VCaP (cell line): Measurements from ENCODE around the gene HTR4.

Source experiments
- H3K27ac ChIP-seq: fragments of 450-650 bp; 2 replicates; pipeline ENCODE4 v1.5.1; 2017
- TF ChIP-seq, protein P1 (sequence below): fragments of 450-650 bp; conservative IDR thresholded peaks from 2 replicates; pipeline ENCODE4 v1.5.1; 2017; ENCODE audit warnings: mild to moderate bottlenecking, moderate library complexity

Gene HTR4, protein sequence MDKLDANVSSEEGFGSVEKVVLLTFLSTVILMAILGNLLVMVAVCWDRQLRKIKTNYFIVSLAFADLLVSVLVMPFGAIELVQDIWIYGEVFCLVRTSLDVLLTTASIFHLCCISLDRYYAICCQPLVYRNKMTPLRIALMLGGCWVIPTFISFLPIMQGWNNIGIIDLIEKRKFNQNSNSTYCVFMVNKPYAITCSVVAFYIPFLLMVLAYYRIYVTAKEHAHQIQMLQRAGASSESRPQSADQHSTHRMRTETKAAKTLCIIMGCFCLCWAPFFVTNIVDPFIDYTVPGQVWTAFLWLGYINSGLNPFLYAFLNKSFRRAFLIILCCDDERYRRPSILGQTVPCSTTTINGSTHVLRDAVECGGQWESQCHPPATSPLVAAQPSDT

DNA sequence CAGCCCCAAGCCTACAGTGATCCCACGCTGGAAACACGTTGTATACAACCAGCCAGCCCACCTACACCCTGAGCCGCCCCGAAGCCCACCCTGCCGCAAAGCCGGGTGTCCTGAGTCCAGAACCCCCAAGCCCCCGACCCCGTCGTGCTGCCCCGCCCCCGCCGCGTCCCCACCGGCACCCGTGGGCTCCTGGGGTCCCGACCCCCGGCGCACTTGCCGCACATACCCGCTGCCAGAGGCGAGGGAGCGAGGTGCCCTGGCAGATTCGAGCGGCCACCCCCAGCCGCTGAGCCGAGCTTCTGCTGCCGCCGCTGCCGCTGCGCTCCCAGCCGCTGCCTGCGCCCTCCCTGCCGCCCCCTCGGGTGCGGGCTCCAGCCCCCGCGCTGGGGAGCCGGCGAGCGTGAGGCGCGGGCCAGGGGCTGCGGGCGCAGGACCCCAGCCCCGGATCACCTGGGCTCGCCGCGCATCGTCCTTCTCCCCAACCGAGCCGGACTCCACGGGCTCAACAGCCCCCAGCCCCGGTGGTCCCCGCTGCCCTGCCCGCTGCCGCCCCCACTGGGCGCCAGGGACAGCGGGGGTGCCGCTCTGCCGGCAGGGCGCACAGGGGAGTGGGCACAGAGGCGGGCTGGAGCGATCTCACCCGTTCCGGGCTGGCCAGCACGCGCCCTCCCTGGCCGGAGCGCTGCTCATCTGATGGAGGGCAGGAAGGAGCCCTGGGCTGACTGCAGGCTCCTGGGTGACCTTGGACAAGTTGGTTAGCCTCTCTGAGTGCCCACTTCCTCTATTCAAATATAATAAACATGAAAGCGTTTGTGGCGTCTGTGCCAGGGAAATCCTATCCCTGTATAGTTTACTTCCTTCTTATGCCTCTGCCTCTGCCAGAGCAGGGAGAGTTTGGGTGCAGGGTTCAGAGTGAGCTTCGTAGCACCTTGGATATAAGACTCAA lies at the start of gene HTR4:
HTR4 (minus strand) TSS at position 692 of the 946 bp plus-strand sequence. CDS start 17,513 bp downstream, outside the sequence.
- no peak within 1 kb of the TSS; the same call in 1 of the 2 replicates for H3K27ac ChIP-seq
- TF ChIP-seq, protein P1, sequence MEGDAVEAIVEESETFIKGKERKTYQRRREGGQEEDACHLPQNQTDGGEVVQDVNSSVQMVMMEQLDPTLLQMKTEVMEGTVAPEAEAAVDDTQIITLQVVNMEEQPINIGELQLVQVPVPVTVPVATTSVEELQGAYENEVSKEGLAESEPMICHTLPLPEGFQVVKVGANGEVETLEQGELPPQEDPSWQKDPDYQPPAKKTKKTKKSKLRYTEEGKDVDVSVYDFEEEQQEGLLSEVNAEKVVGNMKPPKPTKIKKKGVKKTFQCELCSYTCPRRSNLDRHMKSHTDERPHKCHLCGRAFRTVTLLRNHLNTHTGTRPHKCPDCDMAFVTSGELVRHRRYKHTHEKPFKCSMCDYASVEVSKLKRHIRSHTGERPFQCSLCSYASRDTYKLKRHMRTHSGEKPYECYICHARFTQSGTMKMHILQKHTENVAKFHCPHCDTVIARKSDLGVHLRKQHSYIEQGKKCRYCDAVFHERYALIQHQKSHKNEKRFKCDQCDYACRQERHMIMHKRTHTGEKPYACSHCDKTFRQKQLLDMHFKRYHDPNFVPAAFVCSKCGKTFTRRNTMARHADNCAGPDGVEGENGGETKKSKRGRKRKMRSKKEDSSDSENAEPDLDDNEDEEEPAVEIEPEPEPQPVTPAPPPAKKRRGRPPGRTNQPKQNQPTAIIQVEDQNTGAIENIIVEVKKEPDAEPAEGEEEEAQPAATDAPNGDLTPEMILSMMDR, result no peak

DNA sequence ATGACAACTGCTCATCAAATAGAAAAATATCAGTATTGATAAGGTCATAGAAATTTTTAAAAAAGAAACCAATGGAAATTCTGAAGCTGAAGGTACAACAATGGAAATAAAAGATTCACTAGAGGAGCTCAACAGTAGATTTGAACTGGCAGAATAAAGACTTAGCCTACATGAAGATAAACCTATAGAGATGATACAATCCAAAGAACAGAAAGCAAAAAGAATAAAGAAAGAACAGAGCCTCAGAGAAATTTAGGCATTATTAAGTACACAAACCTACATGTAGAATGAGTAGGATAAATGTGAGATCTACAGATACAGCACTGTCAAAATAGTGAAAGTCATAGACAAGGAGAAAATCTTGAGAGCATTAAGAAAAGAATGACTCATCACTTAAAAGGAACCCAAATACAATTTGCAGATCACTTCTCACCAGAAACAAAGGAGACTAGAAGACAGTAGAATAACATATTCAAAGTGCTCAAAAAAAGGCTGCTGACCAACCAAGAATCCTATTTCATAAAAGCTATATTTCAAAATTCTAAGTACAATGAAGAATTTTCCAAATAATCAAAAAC lies 47.8 kb upstream of the HTR4 start:
- TF ChIP-seq, protein P1, result no peak
- H3K27ac ChIP-seq, result no peak overlapping the region

DNA sequence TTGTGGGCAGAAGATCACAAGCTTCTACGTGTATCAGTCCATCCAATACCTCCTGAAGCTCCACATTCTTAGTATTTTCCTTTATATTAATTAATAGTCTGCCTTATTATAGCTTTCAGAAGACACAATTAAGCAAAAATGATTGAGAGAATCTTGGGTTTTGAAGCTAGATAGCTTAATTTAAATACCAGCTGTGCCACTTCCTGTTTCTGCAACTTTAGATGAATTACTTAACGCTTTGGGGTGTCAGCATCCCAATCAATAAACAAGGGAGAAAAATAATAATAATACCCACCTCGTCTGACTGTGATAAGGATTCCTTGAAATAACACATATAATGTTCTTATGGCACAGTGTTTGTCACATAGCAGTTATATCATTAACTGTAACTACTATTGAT lies 44.7 kb upstream of the HTR4 start:
- TF ChIP-seq, protein P1, result no peak
- no peak overlapping the region for H3K27ac ChIP-seq

DNA sequence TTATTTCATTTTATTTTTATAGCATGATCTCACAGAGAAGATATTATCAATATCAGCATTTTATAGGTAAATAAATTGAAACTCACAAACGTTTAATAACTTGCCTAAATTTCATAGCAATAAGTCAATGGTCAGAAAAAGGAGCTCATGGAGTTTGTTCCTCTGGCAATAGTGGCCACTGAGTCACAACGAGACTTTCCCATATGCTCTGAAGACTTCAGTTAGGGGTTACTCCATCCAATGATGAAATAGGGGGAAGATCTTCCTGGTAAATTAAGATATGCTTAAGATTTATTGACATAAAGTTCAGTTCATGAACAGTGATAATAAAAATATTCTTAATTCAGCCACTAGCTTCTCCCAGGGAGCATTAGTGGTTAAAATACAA lies 43.5 kb upstream of the HTR4 start:
- H3K27ac ChIP-seq, result no peak overlapping the region
- TF ChIP-seq, protein P1, result no peak

DNA sequence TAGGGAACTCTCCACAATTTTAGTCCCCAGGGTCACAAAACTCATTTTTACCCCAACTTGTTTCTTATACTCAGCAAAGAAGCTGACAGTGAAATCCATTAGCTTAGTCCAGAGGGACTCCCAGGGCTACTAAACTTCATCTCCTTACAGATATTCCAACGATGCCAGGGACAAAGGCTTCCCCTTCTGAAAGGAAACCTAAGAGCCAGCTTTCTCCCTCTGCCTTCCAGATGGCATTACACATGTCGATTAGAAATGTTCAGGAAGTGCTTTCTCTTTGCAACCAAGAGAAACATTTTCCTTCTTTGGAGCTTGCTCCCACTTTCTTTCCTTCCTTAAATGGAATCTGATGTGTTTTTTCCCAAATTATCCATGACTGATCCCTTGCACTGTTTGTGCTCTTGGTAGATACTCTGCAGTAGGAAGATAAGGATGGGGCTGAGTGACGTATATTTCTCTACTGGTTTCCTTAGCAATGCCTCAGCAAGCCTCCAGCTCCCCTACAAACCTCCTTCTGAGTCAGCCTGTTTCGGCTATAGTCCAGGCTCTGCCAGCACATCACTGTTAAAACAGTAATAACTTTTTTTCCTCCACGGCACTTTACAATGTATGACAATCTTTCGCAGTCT lies 43.0 kb upstream of the HTR4 start:
- H3K27ac ChIP-seq, result no peak overlapping the region
- TF ChIP-seq, protein P1, result no peak

DNA sequence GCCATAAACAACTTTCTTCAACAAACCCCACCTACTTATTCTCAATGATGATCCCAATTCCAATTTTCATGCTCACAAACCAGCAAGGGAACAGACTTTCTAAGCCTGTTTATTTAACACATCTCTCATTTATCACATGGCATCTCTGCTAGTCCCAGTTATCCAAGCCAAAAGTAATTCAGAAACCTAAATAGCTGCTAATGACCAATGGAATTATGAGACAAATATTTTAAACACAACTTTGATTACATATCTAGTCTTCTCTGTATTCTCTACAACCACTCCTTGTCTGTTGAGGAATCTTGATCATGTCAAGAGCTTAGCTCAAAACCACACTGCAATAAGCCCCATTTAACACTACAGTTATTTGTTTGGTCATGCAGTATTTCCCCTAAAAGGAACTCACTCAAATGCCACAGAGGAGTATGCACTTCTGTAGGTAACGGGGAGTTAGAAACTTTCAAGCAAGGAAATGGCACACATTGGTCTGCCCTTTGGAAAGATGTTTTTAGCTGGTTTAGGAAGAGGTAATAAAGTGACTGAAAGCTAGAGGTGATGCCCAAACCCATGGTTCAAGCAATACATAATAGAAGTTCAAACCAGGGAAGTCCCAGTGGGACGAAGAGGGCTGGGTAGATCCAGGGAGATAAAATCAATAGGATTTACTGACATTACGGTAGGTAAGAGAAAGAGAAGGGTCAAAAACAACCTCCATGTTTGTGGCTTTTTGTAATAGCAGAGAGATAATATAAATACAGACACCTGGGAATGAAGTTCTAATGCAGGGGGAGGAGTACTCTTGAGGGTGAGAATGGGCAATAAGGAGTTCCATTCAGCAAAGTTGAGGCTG lies 42.1 kb upstream of the HTR4 start:
- TF ChIP-seq, protein P1, result no peak
- no peak overlapping the region for H3K27ac ChIP-seq
